HepG2 (cell line): ENCODE measurements around the gene CDC27. TPM values are rescaled to one million over a fixed set of nuclear protein-coding genes. Genes with fewer than 3 reads are reported as not detected.

Experiments used
- ATAC-seq: fragments of 200-7000 bp; cut with Tn5 transposase; 3 replicates; pipeline ENCODE4 v1.9.1; 2020; ENCODE audit warnings: mild to moderate bottlenecking, moderate library complexity
- BruUV-seq: library from RNA; stranded (reverse); fragments of 400-500 nt; replicated peaks from 2 replicates; lab custom pipeline; 2021; lab: Mats Ljungman, UMichigan
- CTCF ChIA-PET: fragments of 300-600 bp; formaldehyde crosslinking; extraction: SDS; loops from one replicate; lab custom pipeline; 2021; ENCODE audit warnings: low total read pairs, inconsistent platforms, low intra/inter-chr PET ratio; lab: Yijun Ruan, JAX
- POLR2A ChIA-PET: fragments of 350-600 bp; sonication (Branson Sonifier 250); formaldehyde crosslinking; loops from one replicate; lab custom pipeline; 2020; ENCODE audit warnings: antibody characterized with exemption, inconsistent platforms; lab: Yijun Ruan, JAX
- DNase-seq: peaks from one replicate; pipeline ENCODE4 v3.0.0-alpha.2; 2015; ENCODE audit warnings: low spot score
- FAIRE-seq: peaks from 3 replicates; lab custom pipeline; 2011; peaks lifted over from hg19 to GRCh38; lab: Jason Lieb, UNC
- H2AFZ ChIP-seq: one replicate; pipeline ENCODE4 v1.6.1; 2011; ENCODE audit warnings: low read length, inconsistent platforms
- H3K27ac ChIP-seq: fragments of 300-600 bp; 3 replicates; pipeline ENCODE4 v1.8.0; 2011; ENCODE audit warnings: mixed run types, mild to moderate bottlenecking, mixed read lengths, low read length, inconsistent platforms; ENCODE audit not compliant: insufficient read depth; ENCODE audit errors: extremely low read length
- H3K27me3 ChIP-seq, 2 experiments: fragments of 200-600 bp in 1 of 2; 2 replicates in 1 of 2; 3 replicates in 1 of 2; pipeline versions ENCODE4 v1.6.0 to v1.8.0; 2011; ENCODE audit warnings: low read length in 2 of 2, mild to moderate bottlenecking in 2 of 2, moderate library complexity in 2 of 2, inconsistent platforms in 1 of 2; ENCODE audit not compliant: insufficient read depth in 2 of 2, control insufficient read depth in 1 of 2
- H3K36me3 ChIP-seq, 2 experiments: fragments of 200-600 bp in 1 of 2; replicated peaks in 1 of 2; 2 replicates in 1 of 2; 3 replicates in 1 of 2; pipeline versions ENCODE4 v1.5.1 to v1.8.0; 2011; ENCODE audit warnings: low read length in 2 of 2, inconsistent platforms in 1 of 2; ENCODE audit not compliant: insufficient read depth in 2 of 2, control insufficient read depth in 1 of 2
- H3K4me1 ChIP-seq: 2 replicates; pipeline ENCODE4 v1.5.1; 2012; ENCODE audit warnings: low read length, inconsistent platforms; ENCODE audit not compliant: insufficient read depth
- H3K4me2 ChIP-seq: 2 replicates; pipeline ENCODE4 v1.6.0; 2011; ENCODE audit warnings: low read depth, low read length, inconsistent platforms
- H3K4me3 ChIP-seq, 3 experiments: fragments of 200-600 bp in 1 of 3; sonication (generic), shearing (Covaris generic) in 1 of 3; replicated peaks in 1 of 3; 2 replicates each; pipeline ENCODE4 v1.5.1; 2011 to 2016; ENCODE audit warnings: low read length in 3 of 3, inconsistent platforms in 2 of 3, low read depth in 2 of 3, mild to moderate bottlenecking in 2 of 3, control low read depth in 1 of 3, mixed read lengths in 1 of 3; ENCODE audit not compliant: insufficient read depth in 1 of 3
- H3K79me2 ChIP-seq: one replicate; pipeline ENCODE4 v1.6.1; 2011; ENCODE audit warnings: low read length, inconsistent platforms; ENCODE audit not compliant: insufficient read depth
- H3K9ac ChIP-seq: 2 replicates; pipeline ENCODE4 v1.6.0; 2011; ENCODE audit warnings: mild to moderate bottlenecking, low read depth, low read length, inconsistent platforms; ENCODE audit not compliant: insufficient read depth
- H3K9me3 ChIP-seq: 2 replicates; pipeline ENCODE4 v1.5.1; 2012; ENCODE audit warnings: mild to moderate bottlenecking, low read length
- H4K20me1 ChIP-seq: 2 replicates; pipeline ENCODE4 v1.6.0; 2011; ENCODE audit warnings: inconsistent platforms, mild to moderate bottlenecking, low read length, moderate library complexity; ENCODE audit not compliant: insufficient read depth
- EP300 ChIP-seq, 3 experiments: sonication (generic) in 1 of 3; formaldehyde crosslinking in 1 of 3; IDR thresholded peaks; 2 replicates each; pipeline versions ENCODE4 v1.5.1 to v1.6.1; 2011 to 2020; ENCODE audit warnings: low read depth in 2 of 3, low read length in 2 of 3, borderline replicate concordance in 1 of 3, improper control_type of control experiment in 1 of 3, mild to moderate bottlenecking in 1 of 3, missing genetic modification reagents in 1 of 3, moderate library complexity in 1 of 3
- GATAD1 ChIP-seq: IDR thresholded peaks from 2 replicates; pipeline ENCODE4 v1.6.1; 2016; ENCODE audit warnings: missing genetic modification reagents, missing compliant biosample characterization
- MYC ChIP-seq: sonication (generic); formaldehyde crosslinking; IDR thresholded peaks from 2 replicates; pipeline ENCODE4 v1.9.0; 2021; ENCODE audit warnings: missing genetic modification reagents, borderline replicate concordance
- NFE2L1 ChIP-seq: sonication (generic); formaldehyde crosslinking; IDR thresholded peaks from 2 replicates; pipeline ENCODE4 v1.4.0; 2020; ENCODE audit warnings: missing genetic modification reagents, mild to moderate bottlenecking, borderline replicate concordance
- POLR2G ChIP-seq: fragments of 200-400 bp; formaldehyde crosslinking; IDR thresholded peaks from 2 replicates; pipeline ENCODE4 v1.6.1; 2018; ENCODE audit warnings: mild to moderate bottlenecking, low read depth, low read length, moderate library complexity
- THRA ChIP-seq: sonication (generic); formaldehyde crosslinking; IDR thresholded peaks from 2 replicates; pipeline ENCODE4 v1.4.0; 2020; ENCODE audit warnings: missing genetic modification reagents, borderline replicate concordance
- TIGD3 ChIP-seq: sonication (generic); formaldehyde crosslinking; IDR thresholded peaks from 2 replicates; pipeline ENCODE4 v1.5.1; 2020; ENCODE audit warnings: mild to moderate bottlenecking, missing genetic modification reagents, borderline replicate concordance
- ZNF235 ChIP-seq: sonication (generic); formaldehyde crosslinking; IDR thresholded peaks from 2 replicates; pipeline ENCODE4 v1.8.1; 2023; ENCODE audit warnings: mild to moderate bottlenecking, missing genetic modification reagents, borderline replicate concordance
- ZSCAN5A ChIP-seq: sonication (generic); formaldehyde crosslinking; IDR thresholded peaks from 2 replicates; pipeline ENCODE4 v1.8.0; 2022; ENCODE audit warnings: mild to moderate bottlenecking, missing genetic modification reagents, borderline replicate concordance
- WGBS: methylation state at CpG from one replicate; pipeline ENCODE4 v1.1.6; 2017; ENCODE audit warnings: low lambda C conversion rate; 5-methylcytosine and 5-hydroxymethylcytosine counted together
- in situ Hi-C: cut with HindIII; loops from 2 replicates; pipeline ENCODE4 v1.10.0; 2017; ENCODE audit warnings: low pct_unique_long_range_greater_than_20kb; ENCODE audit not compliant: extremely low pct_ligation_motif_present
- intact Hi-C: fragments of 100-400 bp; cut with micrococcal nuclease; formaldehyde crosslinking; loops from one replicate; pipeline ENCODE4 v1.10.0; 2022; ENCODE audit not compliant: unreplicated experiment
- polyA plus RNA-seq, 8 experiments: library from polyadenylated mRNA; depleted of rRNA in 3 of 8; stranded (reverse) in 7 of 8; unstranded in 1 of 8; fragments of >200 nt; fragmentation: Illumina TruSeq in 4 of 8; extraction: Trizol in 4 of 8; gene quantifications; 2 replicates each; pipeline versions ENCODE4 v1.2.1 to v1.2.3, GENCODE V29; 2011 to 2016; ENCODE audit warnings: low read depth in 4 of 8, missing spikeins in 1 of 8, mixed read lengths in 1 of 8; ENCODE audit not compliant: insufficient read depth in 1 of 8
- total RNA-seq, 5 experiments: library from RNA; depleted of rRNA; stranded (reverse); fragments of >200 nt; fragmentation: Illumina TruSeq; extraction: Trizol; gene quantifications; 2 replicates each; pipeline ENCODE4 v1.2.3, GENCODE V29; 2016; ENCODE audit warnings: low read depth in 1 of 5
- TF ChIP-seq, protein P1 (sequence below): sonication (generic); formaldehyde crosslinking; IDR thresholded peaks from 2 replicates; pipeline ENCODE4 v1.4.0; 2020; ENCODE audit warnings: missing genetic modification reagents

The CDC27 gene
- total and polyA plus RNA-seq, 2 of the 13 experiments (the other 11 are each of a cell fraction or from before 2014, with no cell fraction given) = 80.7 to 102 TPM

DNA sequence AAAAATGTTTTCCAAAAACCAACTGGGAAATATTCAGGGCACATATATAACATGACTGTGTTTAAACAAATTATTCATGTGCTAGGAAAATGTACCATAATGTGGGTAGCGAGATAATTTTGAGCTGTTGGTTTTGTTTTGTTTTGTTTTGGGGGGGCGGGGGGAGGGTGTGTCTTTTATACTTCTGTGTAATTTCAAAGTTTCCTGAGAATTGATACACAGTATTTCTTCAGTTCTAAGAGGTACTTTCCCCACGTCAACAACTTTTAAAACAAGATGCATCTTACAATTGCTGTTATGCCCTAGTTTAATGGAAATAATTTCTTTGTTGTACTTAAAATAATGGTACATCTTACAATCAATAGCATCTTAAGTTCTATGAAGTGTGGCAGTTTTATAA, 110.3 kb downstream of the CDC27 start (continued):
- TF ChIP-seq ZSCAN5A (CRISPR knock-in tag) = no peak
- TF ChIP-seq MYC (CRISPR knock-in tag) = no peak

- no peak for DNase-seq
- no peaks in the 10 kb centered on the region for H3K9me3 ChIP-seq
- no peak overlapping the region for H3K27ac ChIP-seq
- H3K4me1 ChIP-seq = no peaks in the 10 kb centered on the region
- TF ChIP-seq EP300 (IDR thresholded peaks at IDR 0.05; ENCODE audit: low read depth in 2 of 2, low read length in 2 of 2) (no peak), EP300 (CRISPR knock-in tag; IDR thresholded peaks at IDR 0.05; ENCODE audit: borderline replicate concordance) (no peak)
- WGBS = 81% methylated on average over 2 of the region's 2 CpGs
- H3K4me3 ChIP-seq = no peak overlapping the region
- no peaks in the 10 kb centered on the region for H3K27me3 ChIP-seq
- ATAC-seq = no peak
- FAIRE-seq = no peak
- intact Hi-C loops (no loop called here), in situ Hi-C loops (no loop called here)
- no peak overlapping the region for H3K4me2 ChIP-seq
- peaks cover 4% of the 10 kb centered on the region for H3K79me2 ChIP-seq
- no peak overlapping the region for H3K9ac ChIP-seq
- H4K20me1 ChIP-seq = no peaks in the 10 kb centered on the region
- ChIA-PET POLR2A (no interaction called here), CTCF (no interaction called here)
- BruUV-seq = no TSS peak
- peaks cover 0 to 13% of the 10 kb centered on the region in 2 experiments; a peak in 2 of 5 replicates for H3K36me3 ChIP-seq
- no peak overlapping the region for H2AFZ ChIP-seq
Measured at GRCh38 chr17:47077576-47077975, 111.5 kb downstream of the CDC27 start.

DNA sequence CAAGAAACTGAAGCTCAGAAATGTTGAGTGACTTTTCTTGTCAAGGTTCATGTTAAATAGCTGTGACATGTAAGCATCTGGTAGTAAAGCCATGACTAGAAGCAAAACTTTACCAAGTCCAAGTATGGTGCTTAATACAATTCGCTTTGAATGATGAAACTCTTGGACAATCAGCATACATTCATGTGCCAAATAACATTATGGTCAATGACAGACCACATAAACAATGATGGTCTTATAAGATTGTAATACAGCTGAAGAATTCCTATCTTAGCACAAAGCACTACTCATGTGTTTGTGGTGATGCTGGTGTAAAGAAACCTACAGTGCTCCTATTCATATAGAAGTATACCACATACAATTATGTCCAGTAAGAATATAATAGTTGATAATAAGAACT, 112.9 kb downstream of the CDC27 start:
- no peak for DNase-seq
- 96% methylated on average over 1 of the region's 1 CpG for WGBS
- Histone ChIP-seq H2AFZ (no peak overlapping the region), H3K4me2 (no peak overlapping the region), H3K27ac (no peak overlapping the region), H3K27me3 (no peaks in the 10 kb centered on the region), H3K4me3 (no peak overlapping the region), H3K9me3 (no peaks in the 10 kb centered on the region), H3K4me1 (no peaks in the 10 kb centered on the region), H4K20me1 (no peaks in the 10 kb centered on the region), H3K36me3 (peaks cover 0 to 9% of the 10 kb centered on the region in 2 experiments; a peak in 2 of 5 replicates), H3K79me2 (peaks cover 4% of the 10 kb centered on the region), H3K9ac (no peak overlapping the region)
- POLR2A ChIA-PET = no interaction called here
- TF ChIP-seq TIGD3 (CRISPR knock-in tag) (no peak), GATAD1 (CRISPR knock-in tag) (no peak), THRA (no peak), ZNF235 (CRISPR knock-in tag) (no peak), POLR2G (no peak), NFE2L1 (CRISPR knock-in tag) (no peak)
- TF ChIP-seq, protein P1, sequence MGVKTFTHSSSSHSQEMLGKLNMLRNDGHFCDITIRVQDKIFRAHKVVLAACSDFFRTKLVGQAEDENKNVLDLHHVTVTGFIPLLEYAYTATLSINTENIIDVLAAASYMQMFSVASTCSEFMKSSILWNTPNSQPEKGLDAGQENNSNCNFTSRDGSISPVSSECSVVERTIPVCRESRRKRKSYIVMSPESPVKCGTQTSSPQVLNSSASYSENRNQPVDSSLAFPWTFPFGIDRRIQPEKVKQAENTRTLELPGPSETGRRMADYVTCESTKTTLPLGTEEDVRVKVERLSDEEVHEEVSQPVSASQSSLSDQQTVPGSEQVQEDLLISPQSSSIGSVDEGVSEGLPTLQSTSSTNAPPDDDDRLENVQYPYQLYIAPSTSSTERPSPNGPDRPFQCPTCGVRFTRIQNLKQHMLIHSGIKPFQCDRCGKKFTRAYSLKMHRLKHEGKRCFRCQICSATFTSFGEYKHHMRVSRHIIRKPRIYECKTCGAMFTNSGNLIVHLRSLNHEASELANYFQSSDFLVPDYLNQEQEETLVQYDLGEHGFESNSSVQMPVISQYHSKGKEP (CRISPR knock-in tag) = no peak
- intact Hi-C loops (no loop called here), in situ Hi-C loops (no loop called here)
- FAIRE-seq = no peak
- BruUV-seq = no TSS peak
- ATAC-seq = no peak
- CTCF ChIA-PET = no interaction called here
